PC-3 (cell line): Measurements from ENCODE around the gene ZWILCH. TPM values are rescaled to one million over a fixed set of nuclear protein-coding genes. Genes with fewer than 3 reads are reported as not detected.

Source experiments
- ATAC-seq: fragments of 200-7000 bp; cut with Tn5 transposase; 2 replicates; pipeline ENCODE4 v1.9.1; 2020; ENCODE audit warnings: mild to moderate bottlenecking, moderate library complexity
- BruUV-seq: library from RNA; stranded (reverse); fragments of 400-500 nt; replicated peaks from 2 replicates; lab custom pipeline; 2021; lab: Mats Ljungman, UMichigan
- CTCF ChIA-PET: fragments of 300-600 bp; sonication (Branson Sonifier 250); formaldehyde crosslinking; loops from one replicate; lab custom pipeline; 2022; ENCODE audit warnings: antibody characterized with exemption; lab: Charles Lee
- POLR2A ChIA-PET: fragments of 300-600 bp; sonication (Branson Sonifier 250); formaldehyde crosslinking; loops from one replicate; lab custom pipeline; 2022; ENCODE audit warnings: antibody characterized with exemption; ENCODE audit not compliant: unreplicated experiment; lab: Charles Lee
- DNase-seq: peaks from one replicate; pipeline ENCODE4 v3.0.0-alpha.2; 2015
- H2AFZ ChIP-seq: fragments of 300-600 bp; sonication (generic); 2 replicates; pipeline ENCODE4 v1.6.0; 2016; ENCODE audit warnings: antibody characterized with exemption, low read length
- H3F3A ChIP-seq: fragments of 300-600 bp; sonication (generic); one replicate; pipeline ENCODE4 v1.6.0; 2017; ENCODE audit warnings: antibody characterized with exemption, low read length, control low read depth, mild to moderate bottlenecking; ENCODE audit not compliant: unreplicated experiment
- H3K27ac ChIP-seq: fragments of 300-600 bp; sonication (generic); 2 replicates; pipeline ENCODE4 v1.5.1; 2016; ENCODE audit warnings: mild to moderate bottlenecking, low read length
- H3K27me3 ChIP-seq: fragments of 300-600 bp; sonication (generic); 2 replicates; pipeline ENCODE4 v1.6.1; 2016; ENCODE audit warnings: low read length, mixed read lengths
- H3K36me3 ChIP-seq: fragments of 300-600 bp; sonication (generic); 2 replicates; pipeline ENCODE4 v1.6.1; 2016; ENCODE audit warnings: low read depth, mixed run types, low read length, mixed read lengths
- H3K4me1 ChIP-seq: fragments of 300-600 bp; sonication (generic); 2 replicates; pipeline ENCODE4 v1.5.1; 2016; ENCODE audit warnings: low read length; ENCODE audit not compliant: insufficient read depth
- H3K4me2 ChIP-seq: fragments of 300-600 bp; sonication (generic); 2 replicates; pipeline ENCODE4 v1.6.0; 2016; ENCODE audit warnings: low read length
- H3K4me3 ChIP-seq: fragments of 300-600 bp; sonication (generic); 2 replicates; pipeline ENCODE4 v1.5.1; 2016; ENCODE audit warnings: mild to moderate bottlenecking, low read length, mixed read lengths
- H3K79me2 ChIP-seq: fragments of 300-600 bp; sonication (generic); 2 replicates; pipeline ENCODE4 v1.6.1; 2017; ENCODE audit warnings: low read length, mixed read lengths
- H3K9ac ChIP-seq: fragments of 300-600 bp; sonication (generic); 2 replicates; pipeline ENCODE4 v1.6.0; 2016; ENCODE audit warnings: mild to moderate bottlenecking, low read length
- H3K9me2 ChIP-seq: fragments of 300-600 bp; sonication (generic); replicated peaks from 2 replicates; pipeline ENCODE4 v1.6.1; 2016; ENCODE audit warnings: mixed run types, low read length, mixed read lengths
- H3K9me3 ChIP-seq: fragments of 300-600 bp; sonication (generic); 2 replicates; pipeline ENCODE4 v1.6.1; 2016; ENCODE audit warnings: low read length, mixed read lengths
- H4K20me1 ChIP-seq: fragments of 300-600 bp; sonication (generic); 2 replicates; pipeline ENCODE4 v1.6.1; 2016; ENCODE audit warnings: low read length, mixed read lengths
- EZH2 ChIP-seq: fragments of 300-600 bp; sonication (generic); IDR thresholded peaks from one replicate; pipeline ENCODE4 v1.6.1; 2017; ENCODE audit warnings: antibody characterized with exemption, mild to moderate bottlenecking, low read length; ENCODE audit not compliant: unreplicated experiment
- EZH2phosphoT487 ChIP-seq: fragments of 300-600 bp; sonication (generic); IDR thresholded peaks from 2 replicates; pipeline ENCODE4 v1.6.1; 2018; ENCODE audit warnings: mild to moderate bottlenecking, antibody characterized with exemption, low read length, borderline replicate concordance
- intact Hi-C: fragments of 100-400 bp; cut with micrococcal nuclease; formaldehyde crosslinking; loops from 2 replicates; pipeline ENCODE4 v1.9.0; 2023
- total RNA-seq: library from RNA; depleted of rRNA; stranded (reverse); fragments of >200 nt; gene quantifications from 2 replicates; pipeline ENCODE4 v1.2.3, GENCODE V29; 2014
- TF ChIP-seq, protein P1 (sequence below): fragments of 300-600 bp; sonication (generic); conservative IDR thresholded peaks from 2 replicates; pipeline ENCODE4 v1.5.1; 2017; ENCODE audit warnings: antibody characterized with exemption, low read depth, mild to moderate bottlenecking, low read length

ZWILCH gene
- total RNA-seq, 1 experiment from 2014 or later: 18.1 TPM

DNA sequence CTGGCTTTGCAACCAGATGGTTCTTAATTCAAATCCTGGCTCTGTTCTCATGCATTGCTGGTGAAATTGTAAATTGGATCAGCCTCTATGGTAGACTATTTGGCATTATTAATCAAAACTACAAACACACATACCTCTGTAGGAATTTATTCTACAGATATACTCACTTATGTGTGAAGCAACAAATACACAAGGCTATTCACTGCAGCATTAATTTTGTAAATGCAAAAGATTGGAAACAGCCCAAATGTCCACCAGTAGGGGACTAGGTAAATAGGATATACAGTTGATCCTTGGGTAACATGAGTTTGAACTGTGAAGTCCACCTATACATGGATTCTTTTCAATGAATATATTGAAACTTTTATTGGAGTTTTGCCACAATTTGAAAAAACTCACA, 90.2 kb downstream of the ZWILCH start:
- DNase-seq (no peak), ATAC-seq (no peak)
- H3K79me2 ChIP-seq: no peaks in the 10 kb centered on the region
- H3K36me3 ChIP-seq: no peaks in the 10 kb centered on the region
- H3F3A ChIP-seq: no peaks in the 10 kb centered on the region
- CTCF ChIA-PET: no interaction called here
- peaks cover 8% of the 10 kb centered on the region for H3K4me1 ChIP-seq
- no TSS peak for BruUV-seq
- no peak overlapping the region for H3K9ac ChIP-seq
- intact Hi-C loops: no loop called here
- no peak overlapping the region for H3K4me3 ChIP-seq
- POLR2A ChIA-PET: no interaction called here
- H3K9me2 ChIP-seq: no peaks in the 10 kb centered on the region
- H3K27ac ChIP-seq: no peak overlapping the region
- H4K20me1 ChIP-seq: no peaks in the 10 kb centered on the region
- no peak overlapping the region for H3K4me2 ChIP-seq
- TF ChIP-seq EZH2: no peak
- TF ChIP-seq, protein P1, sequence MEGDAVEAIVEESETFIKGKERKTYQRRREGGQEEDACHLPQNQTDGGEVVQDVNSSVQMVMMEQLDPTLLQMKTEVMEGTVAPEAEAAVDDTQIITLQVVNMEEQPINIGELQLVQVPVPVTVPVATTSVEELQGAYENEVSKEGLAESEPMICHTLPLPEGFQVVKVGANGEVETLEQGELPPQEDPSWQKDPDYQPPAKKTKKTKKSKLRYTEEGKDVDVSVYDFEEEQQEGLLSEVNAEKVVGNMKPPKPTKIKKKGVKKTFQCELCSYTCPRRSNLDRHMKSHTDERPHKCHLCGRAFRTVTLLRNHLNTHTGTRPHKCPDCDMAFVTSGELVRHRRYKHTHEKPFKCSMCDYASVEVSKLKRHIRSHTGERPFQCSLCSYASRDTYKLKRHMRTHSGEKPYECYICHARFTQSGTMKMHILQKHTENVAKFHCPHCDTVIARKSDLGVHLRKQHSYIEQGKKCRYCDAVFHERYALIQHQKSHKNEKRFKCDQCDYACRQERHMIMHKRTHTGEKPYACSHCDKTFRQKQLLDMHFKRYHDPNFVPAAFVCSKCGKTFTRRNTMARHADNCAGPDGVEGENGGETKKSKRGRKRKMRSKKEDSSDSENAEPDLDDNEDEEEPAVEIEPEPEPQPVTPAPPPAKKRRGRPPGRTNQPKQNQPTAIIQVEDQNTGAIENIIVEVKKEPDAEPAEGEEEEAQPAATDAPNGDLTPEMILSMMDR: no peak
- no peak for TF ChIP-seq EZH2phosphoT487
- H3K27me3 ChIP-seq: no peaks in the 10 kb centered on the region
- no peak overlapping the region for H2AFZ ChIP-seq
- H3K9me3 ChIP-seq: no peaks in the 10 kb centered on the region

DNA sequence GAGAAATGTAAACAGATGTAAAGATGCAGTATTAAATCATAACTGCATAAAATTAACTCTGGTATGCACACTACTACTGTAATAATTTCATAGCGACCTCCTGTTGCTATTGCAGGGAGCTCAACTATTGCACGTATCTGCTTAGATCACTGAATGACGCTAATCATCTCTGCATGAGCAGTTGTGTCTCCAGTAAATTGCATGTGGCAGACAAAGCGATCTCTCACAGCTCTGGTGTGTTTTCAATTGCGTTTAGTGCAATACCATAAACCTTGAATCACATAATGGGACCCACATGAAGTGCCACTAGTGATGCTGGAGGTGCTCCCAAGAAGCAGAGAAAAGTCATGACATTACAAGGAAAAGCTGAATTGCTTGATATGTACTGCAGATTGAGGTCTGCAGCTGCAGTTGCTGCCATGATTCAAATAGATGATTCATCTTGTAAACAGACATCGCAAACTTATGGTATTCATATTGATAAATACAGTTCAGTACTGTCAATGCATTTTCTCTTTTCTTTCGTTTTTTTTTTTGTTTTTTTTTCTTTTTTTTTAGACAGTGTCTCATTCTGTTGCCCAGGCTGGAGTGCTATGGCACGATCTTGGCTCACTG, 90.9 kb downstream of the ZWILCH start:
- TF ChIP-seq, protein P1: no peak
- TF ChIP-seq EZH2 (no peak), EZH2phosphoT487 (no peak)
- Histone ChIP-seq H3K4me1 (peaks cover 8% of the 10 kb centered on the region), H3K4me2 (peak overlapping the region; percentile 31; the same call in 1 of the 2 replicates), H3K27me3 (no peaks in the 10 kb centered on the region), H3K9me2 (no peaks in the 10 kb centered on the region), H3K9ac (no peak overlapping the region), H3K27ac (no peak overlapping the region), H3F3A (no peaks in the 10 kb centered on the region), H2AFZ (no peak overlapping the region), H4K20me1 (no peaks in the 10 kb centered on the region), H3K79me2 (no peaks in the 10 kb centered on the region), H3K36me3 (no peaks in the 10 kb centered on the region), H3K4me3 (no peak overlapping the region), H3K9me3 (no peaks in the 10 kb centered on the region)
- DNase-seq (peak; percentile 62), ATAC-seq (peak; percentile 63)
- POLR2A ChIA-PET: no interaction called here
- intact Hi-C loops: no loop called here
- no TSS peak for BruUV-seq
- CTCF ChIA-PET: interaction anchor here (0.6 kb wide), 1 partner anchor 194 kb away, joined by 4 read pairs; no protein-coding TSS in a partner anchor

DNA sequence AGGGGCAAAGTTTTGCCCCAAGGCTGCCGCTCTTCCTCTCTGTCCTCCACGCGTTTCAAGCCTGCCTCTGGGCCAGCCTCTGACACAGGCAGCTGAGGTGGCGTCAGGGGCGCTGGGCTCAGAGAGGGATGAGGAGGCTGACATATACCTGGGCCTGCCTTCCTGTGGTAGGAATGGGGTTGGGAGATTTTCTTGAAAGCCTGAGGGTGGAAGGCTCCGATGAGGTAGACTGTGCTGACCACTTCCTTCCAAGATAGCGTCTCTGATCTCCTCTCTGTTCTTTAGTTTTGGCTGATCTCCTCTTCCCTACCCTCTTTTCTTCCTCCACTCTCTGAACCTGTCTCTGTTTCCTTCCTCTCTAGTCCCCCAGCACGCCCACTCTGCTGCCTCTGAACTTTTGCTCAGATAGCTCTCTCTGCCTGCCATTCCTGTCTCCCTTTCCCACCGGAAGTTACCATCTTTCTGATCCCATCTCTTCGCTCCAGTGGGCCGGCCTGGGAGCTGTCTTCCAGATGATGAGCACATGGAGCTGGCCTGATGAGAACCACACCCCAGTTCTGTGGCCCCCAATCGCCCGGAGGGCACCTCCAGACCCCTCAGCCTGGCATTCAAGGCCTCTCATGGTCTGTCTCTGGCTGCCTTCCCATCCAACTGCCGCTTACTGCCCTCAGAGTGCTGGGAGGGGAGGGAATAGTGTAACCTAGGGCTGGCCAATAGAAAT, 93.1 kb downstream of the ZWILCH start:
- Histone ChIP-seq H3K4me3 (no peak overlapping the region), H2AFZ (no peak overlapping the region), H3K27me3 (no peaks in the 10 kb centered on the region), H3K79me2 (no peaks in the 10 kb centered on the region), H4K20me1 (no peaks in the 10 kb centered on the region), H3K9me2 (no peaks in the 10 kb centered on the region), H3K9me3 (no peaks in the 10 kb centered on the region), H3K4me2 (no peak overlapping the region), H3K27ac (no peak overlapping the region), H3K9ac (no peak overlapping the region), H3F3A (no peaks in the 10 kb centered on the region), H3K4me1 (peaks cover 8% of the 10 kb centered on the region), H3K36me3 (no peaks in the 10 kb centered on the region)
- BruUV-seq: no TSS peak
- no peak for DNase-seq
- no peak for ATAC-seq
- ChIA-PET CTCF (no interaction called here), POLR2A (no interaction called here)
- intact Hi-C loops: no loop called here
- TF ChIP-seq EZH2: no peak
- no peak for TF ChIP-seq EZH2phosphoT487
- TF ChIP-seq, protein P1: no peak
